Upper lobe of left lung (tissue), 6 donors: ENCODE results near the gene TOGARAM1. TPM values are rescaled to one million over a fixed set of nuclear protein-coding genes. Genes with fewer than 3 reads are reported as not detected.

Experiments
- ATAC-seq, 2 donors: fragments of 200-7000 bp; cut with Tn5 transposase; one replicate each; pipeline ENCODE4 v1.9.1; 2022; ENCODE audit warnings: mild to moderate bottlenecking in 2 of 2, moderate library complexity in 2 of 2; ENCODE audit not compliant: low FRiP score in 2 of 2
- DNase-seq, 2 donors: peaks; one replicate each; pipeline ENCODE4 v3.0.0-alpha.2; 2019 to 2020
- H3K27ac ChIP-seq, 4 donors: fragments of 200-600 bp; sonication (generic); one replicate each; pipeline ENCODE4 v1.5.1; 2016 to 2019
- H3K27me3 ChIP-seq, 4 donors: fragments of 200-600 bp; sonication (generic); one replicate each; pipeline ENCODE4 v1.5.1; 2017 to 2019
- H3K36me3 ChIP-seq, 4 donors: fragments of 200-600 bp; sonication (generic); one replicate each; pipeline ENCODE4 v1.5.1; 2016 to 2019
- H3K4me1 ChIP-seq, 4 donors: fragments of 200-600 bp; sonication (generic); one replicate each; pipeline ENCODE4 v1.5.1; 2018 to 2019
- H3K4me3 ChIP-seq, 4 donors: fragments of 200-600 bp; sonication (generic); one replicate each; pipeline ENCODE4 v1.5.1; 2017 to 2019; ENCODE audit warnings: mild to moderate bottlenecking in 2 of 4, moderate library complexity in 1 of 4
- H3K9me3 ChIP-seq, 4 donors: fragments of 200-600 bp; sonication (generic); one replicate each; pipeline ENCODE4 v1.5.1; 2018 to 2019
- EP300 ChIP-seq, 4 donors: sonication (generic); formaldehyde crosslinking; IDR thresholded peaks; one replicate each; pipeline ENCODE4 v1.5.1; 2017; ENCODE audit warnings: antibody characterized with exemption in 4 of 4, control low read depth in 2 of 4
- POLR2A ChIP-seq, 4 donors: fragments of 450-650 bp; IDR thresholded peaks; one replicate each; pipeline ENCODE4 v1.5.1; 2016 to 2017; ENCODE audit warnings: antibody characterized with exemption in 4 of 4, mild to moderate bottlenecking in 2 of 4
- POLR2AphosphoS5 ChIP-seq, 2 donors: sonication (generic); formaldehyde crosslinking; IDR thresholded peaks; one replicate each; pipeline ENCODE4 v1.5.1; 2017; ENCODE audit warnings: antibody characterized with exemption in 2 of 2
- WGBS, 2 donors: methylation state at CpG; one replicate each; pipeline ENCODE4 v1.1.5; 2017 to 2018; 5-methylcytosine and 5-hydroxymethylcytosine counted together
- total RNA-seq, 6 donors: library from RNA; depleted of rRNA in 4 of 6; stranded (reverse); fragments of >200 nt in 4 of 6; gene quantifications; one replicate each; pipeline versions ENCODE4 v1.1.0 to v1.2.1, GENCODE V29; 2016 to 2021
- TF ChIP-seq, protein P1 (sequence below), 6 experiments: fragments of 450-650 bp in 4 of 6; fragments of 200-600 bp in 2 of 6; sonication (generic) in 2 of 6; IDR thresholded peaks; one replicate each; pipeline ENCODE4 v1.5.1; 2016 to 2019; ENCODE audit warnings: antibody characterized with exemption in 6 of 6
- donor health status: DM: no; HTN: no; CAD: no; lungs with moderate emphysema.
- donor health status: DM: no; HTN: yes; CAD: no; lungs with severe emphysema.

Gene TOGARAM1
- total RNA-seq, 6 donors from 2014 or later, result 11.3 to 42.3 (median 16.2) TPM

DNA sequence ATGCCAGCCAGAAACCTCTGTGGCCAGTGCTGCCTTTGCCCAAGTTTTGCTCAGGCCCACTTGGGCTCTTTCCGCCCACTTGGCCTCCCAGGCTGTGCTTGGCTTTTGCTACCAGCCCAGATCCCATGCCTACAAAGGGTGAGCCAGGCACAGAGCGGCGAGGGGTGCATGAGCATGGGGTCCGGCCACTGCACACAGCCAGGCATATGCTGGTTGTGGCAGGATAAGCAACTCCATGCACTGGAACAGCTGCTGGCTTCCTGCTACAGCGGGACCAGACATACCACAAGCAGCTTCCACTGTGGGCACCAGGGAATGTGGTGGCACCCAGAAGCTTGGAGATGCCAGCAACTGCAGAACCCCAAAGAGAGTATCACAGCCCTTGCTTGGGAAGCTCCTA lies 76.3 kb downstream of the TOGARAM1 start:
- DNase-seq, result peak in 1 of 2 donors; percentile 41
- no peak overlapping the region for H3K4me3 ChIP-seq
- no peaks in the 10 kb centered on the region for H3K9me3 ChIP-seq
- ATAC-seq, result no peak
- WGBS, 2 donors, result 90 to 92% methylated on average over 2 to 5 of the region's 5 CpGs
- no peaks in the 10 kb centered on the region for H3K4me1 ChIP-seq
- peaks cover 4 to 49% (median 18%) of the 10 kb centered on the region in 4 donors for H3K36me3 ChIP-seq
- H3K27me3 ChIP-seq, result no peaks in the 10 kb centered on the region
- no peak overlapping the region for H3K27ac ChIP-seq
- TF ChIP-seq EP300 (IDR thresholded peaks at IDR 0.05), result no peak
- TF ChIP-seq, protein P1, sequence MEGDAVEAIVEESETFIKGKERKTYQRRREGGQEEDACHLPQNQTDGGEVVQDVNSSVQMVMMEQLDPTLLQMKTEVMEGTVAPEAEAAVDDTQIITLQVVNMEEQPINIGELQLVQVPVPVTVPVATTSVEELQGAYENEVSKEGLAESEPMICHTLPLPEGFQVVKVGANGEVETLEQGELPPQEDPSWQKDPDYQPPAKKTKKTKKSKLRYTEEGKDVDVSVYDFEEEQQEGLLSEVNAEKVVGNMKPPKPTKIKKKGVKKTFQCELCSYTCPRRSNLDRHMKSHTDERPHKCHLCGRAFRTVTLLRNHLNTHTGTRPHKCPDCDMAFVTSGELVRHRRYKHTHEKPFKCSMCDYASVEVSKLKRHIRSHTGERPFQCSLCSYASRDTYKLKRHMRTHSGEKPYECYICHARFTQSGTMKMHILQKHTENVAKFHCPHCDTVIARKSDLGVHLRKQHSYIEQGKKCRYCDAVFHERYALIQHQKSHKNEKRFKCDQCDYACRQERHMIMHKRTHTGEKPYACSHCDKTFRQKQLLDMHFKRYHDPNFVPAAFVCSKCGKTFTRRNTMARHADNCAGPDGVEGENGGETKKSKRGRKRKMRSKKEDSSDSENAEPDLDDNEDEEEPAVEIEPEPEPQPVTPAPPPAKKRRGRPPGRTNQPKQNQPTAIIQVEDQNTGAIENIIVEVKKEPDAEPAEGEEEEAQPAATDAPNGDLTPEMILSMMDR (IDR thresholded peaks at IDR 0.05), result no peak

DNA sequence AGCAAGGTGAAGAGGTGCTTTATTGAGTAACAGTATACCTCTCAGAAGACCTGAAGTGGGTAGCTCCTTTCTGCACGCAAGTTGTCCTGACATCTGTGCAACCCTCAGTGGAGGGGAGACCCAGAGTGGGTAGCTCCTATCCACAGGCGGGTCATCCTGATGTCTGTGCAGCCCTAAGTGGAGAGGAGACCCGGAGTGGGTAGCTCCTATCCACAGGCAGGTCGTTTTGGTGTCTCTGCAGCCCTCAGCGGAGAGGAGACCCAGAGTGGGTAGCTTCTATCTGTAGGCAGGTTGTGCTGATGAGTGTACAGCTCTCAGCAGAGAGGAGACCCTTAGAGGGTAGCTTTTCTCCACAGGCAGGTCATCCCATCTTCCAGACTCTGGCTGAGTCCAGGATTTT lies 76.9 kb downstream of the TOGARAM1 start:
- no peak for TF ChIP-seq POLR2AphosphoS5 (IDR thresholded peaks at IDR 0.05)
- no peak for TF ChIP-seq POLR2A (IDR thresholded peaks at IDR 0.05)
- no peak for TF ChIP-seq EP300 (IDR thresholded peaks at IDR 0.05)
- TF ChIP-seq, protein P1 (IDR thresholded peaks at IDR 0.05), result no peak
- ATAC-seq (peak in 1 of 2 donors; percentile 53), DNase-seq (no peak)
- H3K36me3 ChIP-seq, result peaks cover 4 to 47% (median 16%) of the 10 kb centered on the region in 4 donors
- no peaks in the 10 kb centered on the region for H3K4me1 ChIP-seq
- no peaks in the 10 kb centered on the region for H3K9me3 ChIP-seq
- H3K27me3 ChIP-seq, result no peaks in the 10 kb centered on the region
- no peak overlapping the region for H3K27ac ChIP-seq
- 90 to 100% methylated on average over 1 to 5 of the region's 5 CpGs for WGBS, 2 donors
- no peak overlapping the region for H3K4me3 ChIP-seq

DNA sequence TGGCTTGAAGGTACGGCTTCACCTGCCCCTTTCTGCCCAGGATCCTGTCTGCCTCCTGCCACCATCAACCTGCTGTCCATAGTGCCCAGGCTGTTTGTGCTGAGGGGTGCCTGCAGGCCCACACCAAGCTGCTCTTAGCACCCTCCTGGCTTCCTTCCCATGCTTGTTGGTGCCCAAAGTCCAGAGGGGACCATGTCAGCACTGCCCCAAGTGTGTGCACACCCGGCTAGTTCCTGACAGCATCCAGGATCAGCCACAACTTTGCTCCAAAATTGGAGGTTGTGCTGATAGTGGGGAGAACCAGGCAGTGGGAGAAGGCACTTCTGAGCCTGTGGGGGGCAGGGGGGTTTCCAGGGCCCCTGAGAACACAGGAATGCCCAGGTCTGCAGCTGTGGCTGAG lies 77.4 kb downstream of the TOGARAM1 start:
- H3K9me3 ChIP-seq, result no peaks in the 10 kb centered on the region
- WGBS, 2 donors, result 80 to 100% methylated on average over 1 to 2 of the region's 2 CpGs
- ATAC-seq, result peak in 1 of 2 donors; percentile 43

DNA sequence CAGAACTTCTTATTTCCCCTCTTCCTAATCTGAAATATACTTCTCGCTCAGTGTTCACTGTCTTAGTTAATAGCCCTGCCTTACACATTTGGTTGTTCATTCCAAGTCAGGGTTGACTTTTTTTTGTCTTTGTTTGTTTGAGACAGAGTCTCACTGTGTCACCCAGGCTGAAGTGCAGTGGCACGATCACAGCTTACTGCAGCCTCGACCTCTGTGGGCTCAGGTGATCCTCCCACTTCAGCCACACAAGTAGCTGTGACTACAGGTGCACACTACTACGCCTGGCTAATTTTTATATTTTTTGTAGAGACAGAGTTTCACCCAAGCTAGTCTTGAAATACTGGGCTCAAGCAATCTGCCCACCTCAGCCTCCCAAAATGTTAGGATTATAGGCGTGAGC lies 79.7 kb downstream of the TOGARAM1 start:
- Histone ChIP-seq H3K4me3 (no peak overlapping the region), H3K36me3 (peaks cover 4 to 62% (median 17%) of the 10 kb centered on the region in 4 donors), H3K27ac (no peak overlapping the region), H3K27me3 (no peaks in the 10 kb centered on the region), H3K4me1 (no peaks in the 10 kb centered on the region), H3K9me3 (no peaks in the 10 kb centered on the region)
- ATAC-seq, result no peak
- TF ChIP-seq POLR2AphosphoS5 (IDR thresholded peaks at IDR 0.05) (no peak), POLR2A (IDR thresholded peaks at IDR 0.05) (no peak), EP300 (IDR thresholded peaks at IDR 0.05) (no peak)
- TF ChIP-seq, protein P1 (IDR thresholded peaks at IDR 0.05), result no peak
- WGBS, 2 donors, result 91 to 93% methylated on average over 5 of the region's 5 CpGs
- no peak for DNase-seq

More for the DNA sequence above, 77.4 kb downstream of the TOGARAM1 start:
- Histone ChIP-seq H3K4me1 (no peaks in the 10 kb centered on the region), H3K27me3 (no peaks in the 10 kb centered on the region), H3K4me3 (no peak overlapping the region), H3K27ac (no peak overlapping the region), H3K36me3 (peaks cover 4 to 47% (median 11%) of the 10 kb centered on the region in 4 donors)
- peak in 1 of 2 donors; percentile 2 for DNase-seq
- TF ChIP-seq, protein P1 (IDR thresholded peaks at IDR 0.05), result no peak
- no peak for TF ChIP-seq POLR2A (IDR thresholded peaks at IDR 0.05)
- TF ChIP-seq POLR2AphosphoS5 (IDR thresholded peaks at IDR 0.05), result no peak
- no peak for TF ChIP-seq EP300 (IDR thresholded peaks at IDR 0.05)

DNA sequence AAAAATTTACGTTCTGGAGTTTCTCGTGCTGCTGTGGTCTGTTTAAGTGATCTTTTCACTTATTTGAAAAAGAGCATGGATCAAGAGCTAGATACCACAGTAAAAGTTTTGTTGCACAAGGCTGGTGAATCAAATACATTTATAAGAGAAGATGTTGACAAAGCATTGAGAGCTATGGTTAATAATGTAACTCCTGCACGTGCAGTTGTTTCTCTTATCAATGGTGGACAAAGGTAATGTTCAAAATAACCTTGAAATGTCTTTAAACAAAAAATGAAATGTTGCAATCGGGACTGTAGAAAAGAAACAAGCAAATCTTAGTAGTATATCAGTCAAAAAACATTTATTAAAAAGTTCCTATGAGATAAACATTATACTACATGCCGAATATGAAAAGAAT lies 82.6 kb downstream of the TOGARAM1 start:
- Histone ChIP-seq H3K4me1 (no peaks in the 10 kb centered on the region), H3K27ac (no peak overlapping the region), H3K36me3 (peaks cover 0 to 60% (median 10%) of the 10 kb centered on the region in 4 donors), H3K4me3 (no peak overlapping the region), H3K27me3 (no peaks in the 10 kb centered on the region), H3K9me3 (no peaks in the 10 kb centered on the region)
- TF ChIP-seq, protein P1 (IDR thresholded peaks at IDR 0.05), result no peak
- no peak for TF ChIP-seq POLR2AphosphoS5 (IDR thresholded peaks at IDR 0.05)
- TF ChIP-seq EP300 (IDR thresholded peaks at IDR 0.05), result no peak
- no peak for TF ChIP-seq POLR2A (IDR thresholded peaks at IDR 0.05)
- 88 to 94% methylated on average over 5 of the region's 5 CpGs for WGBS, 2 donors
- DNase-seq, result no peak
- ATAC-seq, result no peak
